ENCODE data around the gene CTR9.
"Not testable (repeated sequence)": the region's sequence is repeated elsewhere in the genome, so short reads cannot be mapped to it uniquely, and the experiment has no call there.

The CTR9 gene

GRCh38 chr11:10784232-10785145 is 33.4 kb downstream of the CTR9 start:
- no peak for DNase-seq

- DNase-seq: no peak
Observed at GRCh38 chr11:10785146-10785474, 34.1 kb downstream of the CTR9 start.

GRCh38 chr11:10786451-10786850 is 35.4 kb downstream of the CTR9 start:
- no peak for DNase-seq

- peak; percentile 74 for DNase-seq
Observed at GRCh38 chr11:10792385-10793068, 41.5 kb downstream of the CTR9 start.

- no peak for DNase-seq
Observed at GRCh38 chr11:10793470-10794255, 42.6 kb downstream of the CTR9 start.

GRCh38 chr11:10796191-10796590 is 45.1 kb downstream of the CTR9 start:
- DNase-seq: no peak

- no peak for DNase-seq
Observed at GRCh38 chr11:10797001-10797400, 46.0 kb downstream of the CTR9 start.

- no peak for DNase-seq
Observed at GRCh38 chr11:10797531-10797930, 46.5 kb downstream of the CTR9 start.

GRCh38 chr11:10798330-10798928 is 47.4 kb downstream of the CTR9 start:
- no peak for DNase-seq

GRCh38 chr11:10800292-10800691 is 49.2 kb downstream of the CTR9 start:
- DNase-seq: no peak

GRCh38 chr11:10803676-10804075 is 52.6 kb downstream of the CTR9 start:
- DNase-seq: no peak

GRCh38 chr11:10805741-10806140 is 54.7 kb downstream of the CTR9 start:
- DNase-seq: no peak

- DNase-seq: no peak
Observed at GRCh38 chr11:10806206-10806605, 55.2 kb downstream of the CTR9 start.

- DNase-seq: peak; percentile 42
Observed at GRCh38 chr11:10807493-10808234, 56.6 kb downstream of the CTR9 start.

- DNase-seq: no peak
Observed at GRCh38 chr11:10808235-10808552, 57.1 kb downstream of the CTR9 start.

- DNase-seq: peak; percentile 97
Observed at GRCh38 chr11:10808553-10809372, 57.7 kb downstream of the CTR9 start, which contains the start of gene EIF4G2. EIF4G2 (minus strand) TSS chr11:10808926.

GRCh38 chr11:10809373-10810160 is 58.5 kb downstream of the CTR9 start:
- no peak for DNase-seq

- no peak for DNase-seq
Observed at GRCh38 chr11:10813945-10814344, 62.9 kb downstream of the CTR9 start.

GRCh38 chr11:10818594-10818993 is 67.5 kb downstream of the CTR9 start:
- DNase-seq: no peak

GRCh38 chr11:10822491-10822890 is 71.4 kb downstream of the CTR9 start:
- DNase-seq: not testable (repeated sequence)

GRCh38 chr11:10823152-10823579 is 72.1 kb downstream of the CTR9 start:
- DNase-seq: no peak
